Peyer's patch (tissue), 4 donors: ENCODE results near the gene ACBD6.

Experiments used
- CTCF ChIP-seq, 6 experiments: fragments of 450-650 bp in 4 of 6; fragments of 200-600 bp in 2 of 6; sonication (generic) in 1 of 6; IDR thresholded peaks; one replicate each; pipeline ENCODE4 v1.5.1; 2017 to 2019; ENCODE audit warnings: antibody characterized with exemption in 6 of 6, mild to moderate bottlenecking in 3 of 6, moderate library complexity in 1 of 6
- POLR2A ChIP-seq, 2 donors: fragments of 450-650 bp; IDR thresholded peaks; one replicate each; pipeline ENCODE4 v1.5.1; 2017; ENCODE audit warnings: antibody characterized with exemption in 2 of 2, mild to moderate bottlenecking in 2 of 2, moderate library complexity in 2 of 2

- TF ChIP-seq POLR2A (IDR thresholded peaks at IDR 0.05): no peak
- TF ChIP-seq CTCF (IDR thresholded peaks at IDR 0.05): no peak
Measured at GRCh38 chr1:180376253-180376652, 126.1 kb downstream of the ACBD6 start.
